Activated CD4-positive, alpha-beta T cell treated with anti-CD3 and anti-CD28 coated beads for 4 hours (primary cell): ENCODE results near the gene SCT.

ENCODE experiments used
- DNase-seq, 2 donors: peaks; one replicate each; pipeline ENCODE4 v3.0.0-alpha.2; 2020

Gene SCT

DNA sequence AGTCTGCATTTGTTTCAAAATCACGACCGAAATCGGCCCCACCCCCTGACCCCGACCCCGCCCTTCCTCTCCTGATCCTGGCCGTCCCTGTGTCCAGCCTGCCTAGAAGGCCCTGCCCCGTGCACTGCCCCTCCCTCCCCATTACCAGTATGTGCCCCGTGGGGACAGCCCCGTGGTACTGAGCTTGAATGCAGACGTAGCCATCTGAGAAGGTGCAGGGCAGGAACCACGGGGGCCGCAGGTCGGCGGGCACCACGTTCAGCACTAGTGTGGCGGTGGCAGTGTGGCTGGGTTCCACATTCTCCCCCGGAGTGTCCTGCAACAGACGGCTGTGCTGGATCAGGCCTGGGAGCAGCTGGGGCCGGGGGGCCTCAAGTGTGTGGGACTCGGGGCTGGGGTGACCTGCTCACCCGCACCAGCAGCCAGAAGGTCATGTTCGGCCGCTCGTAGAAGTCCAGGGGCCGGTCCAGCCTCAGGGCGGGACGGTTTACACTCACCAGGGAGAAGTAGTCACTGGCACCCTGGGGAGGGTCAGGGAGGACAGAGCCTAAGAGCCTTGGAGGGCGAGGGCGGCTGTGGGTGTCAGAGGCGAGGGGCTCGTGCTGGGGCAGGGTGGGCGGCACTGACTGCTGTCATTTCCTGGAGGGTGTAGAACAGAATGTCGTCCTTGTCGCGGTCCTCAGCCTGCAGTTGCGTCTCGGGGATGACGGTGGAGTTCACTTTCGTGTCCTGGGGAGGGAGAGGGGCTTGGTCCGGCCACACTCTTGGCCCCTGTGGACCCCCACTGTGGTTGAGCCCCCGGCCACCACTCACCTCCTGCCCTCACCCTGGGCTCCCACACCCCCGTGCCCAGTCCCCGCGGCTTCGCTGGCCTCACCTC lies 5.8 kb downstream of the SCT start:
- no peak for DNase-seq

DNA sequence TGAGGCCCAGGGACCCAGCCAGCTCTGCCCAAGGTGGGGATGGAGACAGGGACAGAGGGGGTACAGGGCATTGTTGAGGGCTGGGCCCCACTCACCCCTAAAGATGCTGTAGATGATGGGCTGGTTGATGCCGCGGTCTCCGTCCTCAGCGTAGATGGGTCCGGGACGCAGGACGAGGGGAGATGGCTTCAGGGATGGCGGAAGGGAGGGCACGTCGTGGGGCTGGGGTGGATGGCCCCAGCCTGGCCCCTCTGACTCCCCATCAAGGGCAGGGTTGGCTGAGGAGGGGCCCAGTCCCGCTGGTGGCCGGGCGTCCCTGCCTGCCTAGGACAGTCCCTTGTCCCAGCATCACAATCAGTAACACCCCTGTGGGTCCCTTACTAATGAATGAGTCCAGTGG lies 6.8 kb downstream of the SCT start:
- no peak for DNase-seq

DNA sequence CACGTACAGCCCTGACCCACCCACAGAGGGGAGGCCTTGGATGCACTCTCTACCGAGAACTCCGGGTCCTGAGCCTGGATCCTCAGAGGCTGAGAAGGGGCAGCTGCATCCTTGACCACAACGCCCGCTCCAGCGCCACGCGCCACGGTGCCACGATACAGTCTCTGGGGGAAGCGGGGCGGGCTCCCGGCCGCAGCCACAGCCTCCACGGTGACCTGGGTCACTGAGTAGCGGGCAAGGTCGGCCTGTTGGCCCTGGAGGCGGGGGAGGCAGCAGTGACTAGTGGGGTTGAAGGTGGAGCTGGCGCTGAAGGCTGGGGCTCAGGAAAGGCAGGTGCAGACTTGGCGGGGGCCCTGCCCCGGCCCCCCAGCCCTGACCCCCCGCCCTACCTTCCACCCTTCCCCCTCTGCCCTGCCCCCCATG lies 7.3 kb downstream of the SCT start:
- DNase-seq, result no peak

DNA sequence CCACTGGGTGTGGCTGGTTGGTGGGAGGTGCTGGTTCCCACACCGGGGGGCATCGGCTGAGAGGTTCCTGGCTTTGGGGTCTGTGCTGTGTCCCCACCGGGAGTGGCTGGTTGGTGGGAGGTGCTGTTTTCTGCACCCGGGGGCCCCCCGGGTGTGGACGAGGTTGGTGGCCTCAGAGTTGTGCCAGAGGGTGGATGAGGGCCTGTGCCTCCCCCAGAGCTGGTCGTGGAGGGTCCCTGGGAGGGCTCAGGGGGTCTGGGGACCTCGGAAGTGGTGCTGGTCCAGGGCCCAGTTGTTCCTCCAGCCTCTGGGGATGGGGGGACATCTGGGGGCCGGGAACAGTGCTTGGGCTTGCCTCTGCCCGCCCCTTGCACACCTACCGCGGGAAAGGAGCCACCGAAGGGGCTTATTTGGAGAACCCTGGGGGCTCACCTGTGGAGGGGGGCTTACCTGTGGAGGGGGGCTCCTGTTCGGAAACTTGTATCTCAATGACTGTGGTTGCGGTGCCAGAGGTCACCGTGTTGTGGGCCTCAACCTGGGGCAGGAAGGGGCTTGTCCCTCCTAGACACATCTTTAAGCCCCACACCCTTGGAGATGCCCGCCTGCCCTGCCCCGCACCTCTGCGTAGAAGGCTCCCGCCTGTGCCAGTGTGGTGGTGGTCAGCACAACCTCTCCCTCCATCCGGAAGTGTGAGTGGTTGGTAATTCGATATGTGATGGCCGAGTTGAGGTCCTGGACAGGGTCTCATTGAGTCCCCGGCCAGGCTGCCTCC lies 7.9 kb downstream of the SCT start:
- no peak for DNase-seq

DNA sequence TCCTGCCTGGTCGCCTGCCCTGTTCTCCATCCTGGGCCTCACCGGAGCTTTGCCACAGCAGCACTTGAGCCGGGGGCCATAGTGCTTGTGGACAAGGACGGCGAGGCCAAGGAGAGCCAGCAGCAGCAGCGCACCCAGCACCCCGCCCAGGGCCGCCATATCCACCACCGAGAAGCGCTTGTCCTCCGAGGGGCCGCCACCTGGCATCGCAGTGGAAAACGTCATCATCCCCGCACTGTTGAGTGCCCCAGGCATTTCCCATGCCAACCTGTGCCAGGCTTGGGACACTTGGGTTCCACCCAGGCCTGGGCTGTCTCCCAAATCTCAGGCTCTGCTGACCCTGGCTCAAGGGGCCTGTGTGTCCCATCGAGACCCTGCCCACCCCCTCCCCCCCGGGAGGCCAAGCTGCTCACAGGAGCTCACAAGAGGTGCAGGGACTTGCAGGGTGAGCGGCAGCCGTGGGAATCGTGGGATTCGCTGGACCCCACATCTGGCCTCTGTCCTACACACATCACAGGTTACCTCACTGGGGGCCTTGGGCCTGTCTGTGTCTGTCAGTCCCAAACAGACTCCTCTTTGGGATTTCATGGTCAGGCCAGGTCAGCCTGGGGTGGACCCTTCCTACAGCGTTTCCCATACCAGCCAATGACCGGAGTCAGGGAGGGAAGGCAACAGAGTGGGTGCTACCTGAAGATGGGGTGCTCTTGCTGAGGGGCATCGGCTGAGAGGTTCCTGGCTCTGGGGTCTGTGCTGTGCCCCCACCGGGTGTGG lies 8.9 kb downstream of the SCT start:
- DNase-seq, result no peak

DNA sequence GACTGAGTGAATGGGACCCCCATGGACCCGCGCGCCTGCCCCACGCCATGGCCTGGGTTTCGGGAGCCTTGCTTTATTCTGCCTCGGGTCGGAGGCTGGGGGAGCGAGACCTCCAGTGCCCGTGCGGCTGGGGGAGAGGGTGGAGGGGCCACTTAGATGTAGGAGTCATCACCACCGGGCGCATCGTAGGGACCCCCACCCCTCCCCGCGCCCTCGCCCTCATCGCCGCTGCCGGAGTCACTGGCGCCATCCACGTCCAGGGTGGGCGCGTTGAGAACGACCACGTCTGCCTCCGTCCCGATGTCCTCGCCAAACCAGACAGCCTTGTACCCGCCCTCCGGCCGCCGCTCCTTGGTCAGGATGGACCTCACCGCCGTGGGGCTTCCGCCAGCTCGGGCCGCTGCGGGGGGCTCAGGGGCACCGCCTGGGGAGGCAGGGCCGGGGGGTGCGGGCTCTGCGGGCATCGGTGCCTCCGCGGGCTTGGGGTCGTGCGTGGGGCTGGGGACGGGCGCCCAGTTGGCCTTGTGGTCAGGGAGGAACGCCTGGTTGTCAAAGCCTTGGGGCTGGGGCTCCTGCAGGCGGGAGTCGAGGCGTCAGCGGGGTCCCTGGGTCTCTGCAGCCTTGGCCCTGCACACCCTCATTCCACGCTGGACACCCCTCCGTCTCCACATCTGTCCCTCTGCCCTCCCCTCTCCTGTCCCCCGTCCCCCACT lies 9.6 kb downstream of the SCT start:
- DNase-seq, result no peak

DNA sequence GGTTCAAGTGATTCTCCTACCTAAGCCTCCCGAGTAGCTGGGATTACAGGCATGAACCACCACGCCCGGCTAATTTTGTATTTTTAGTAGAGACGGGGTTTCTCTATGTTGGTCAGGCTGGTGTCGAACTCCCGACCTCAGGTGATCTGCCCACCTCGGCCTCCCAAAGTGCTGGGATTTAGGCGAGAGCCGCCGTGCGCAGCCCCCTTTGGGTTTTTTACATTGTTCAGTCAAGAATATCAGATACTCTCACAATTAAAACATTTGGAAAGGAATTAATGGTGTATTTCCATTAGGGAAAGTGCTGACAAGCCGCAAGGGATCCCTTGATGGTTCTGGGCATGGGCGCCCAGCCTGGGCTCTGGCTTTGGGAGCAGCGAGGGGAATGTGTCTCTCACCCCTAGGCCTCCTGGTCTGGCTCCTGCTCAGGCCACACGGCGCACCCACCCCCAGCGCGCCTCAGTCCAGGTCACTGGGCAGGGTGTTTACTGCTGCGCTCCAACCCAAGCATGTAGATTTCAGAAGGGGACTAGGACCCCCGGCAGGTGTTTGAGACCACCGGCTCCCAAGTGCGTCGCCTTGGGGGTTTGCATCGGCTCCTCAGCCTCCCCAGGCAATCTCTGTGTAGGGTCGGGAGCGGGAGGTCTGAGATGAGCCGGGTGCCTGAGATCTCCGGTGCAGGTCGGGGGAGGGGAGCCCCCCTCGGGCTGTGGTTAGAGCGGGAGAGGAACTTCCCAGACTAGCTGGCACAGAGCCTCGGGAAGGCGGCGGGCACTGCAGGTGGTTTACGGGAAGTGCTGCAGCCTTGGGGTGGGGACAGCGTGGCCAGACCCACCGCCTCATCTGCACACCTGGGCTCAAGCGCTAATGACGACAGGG lies 10.4 kb downstream of the SCT start:
- DNase-seq, result no peak

DNA sequence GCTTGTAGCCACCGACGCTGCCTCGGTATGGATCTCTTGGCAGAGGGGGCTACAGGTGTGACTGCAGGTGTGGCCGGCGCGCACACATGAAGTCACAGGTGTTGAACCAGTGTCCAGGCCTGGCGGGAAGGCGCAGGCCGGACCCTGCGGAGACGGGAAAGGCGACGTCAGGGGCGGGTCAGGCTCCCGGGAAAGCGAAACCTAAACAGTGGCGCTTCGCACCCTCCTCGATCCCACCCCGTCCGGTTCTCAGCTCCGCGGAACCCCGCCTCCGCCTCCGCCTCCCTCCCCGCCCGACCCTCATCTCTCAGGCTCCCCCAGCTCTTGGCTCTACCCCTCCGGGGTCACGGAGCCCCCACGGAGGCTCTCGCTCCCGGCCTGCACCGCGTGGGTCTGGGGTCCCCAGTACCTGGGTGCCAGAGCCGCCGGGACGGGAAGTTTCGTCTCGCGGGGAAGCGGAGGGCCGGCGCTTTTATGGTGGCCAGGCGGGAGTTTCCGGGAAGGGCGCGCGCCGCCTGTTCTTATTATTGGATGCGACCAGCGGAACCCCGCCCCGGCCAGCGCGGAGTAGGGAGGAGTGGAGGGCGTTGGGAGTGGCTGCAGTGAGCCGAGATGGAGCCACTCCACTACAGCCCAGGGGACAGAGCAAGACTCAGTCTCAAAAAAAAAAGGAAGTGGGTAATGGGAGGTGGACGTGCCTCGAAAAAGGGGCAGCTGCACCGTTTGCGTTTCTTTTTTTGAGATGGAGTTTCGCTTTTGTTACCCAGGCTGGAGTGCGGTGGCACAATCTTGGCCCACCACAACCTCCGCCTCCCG lies 11.3 kb downstream of the SCT start, which contains the start of gene IRF7:
IRF7 (minus strand) TSS at position 447 of the 816 bp plus-strand sequence. CDS start 586 bp downstream, outside the sequence.
- DNase-seq, result peak; percentile 80 to 84

DNA sequence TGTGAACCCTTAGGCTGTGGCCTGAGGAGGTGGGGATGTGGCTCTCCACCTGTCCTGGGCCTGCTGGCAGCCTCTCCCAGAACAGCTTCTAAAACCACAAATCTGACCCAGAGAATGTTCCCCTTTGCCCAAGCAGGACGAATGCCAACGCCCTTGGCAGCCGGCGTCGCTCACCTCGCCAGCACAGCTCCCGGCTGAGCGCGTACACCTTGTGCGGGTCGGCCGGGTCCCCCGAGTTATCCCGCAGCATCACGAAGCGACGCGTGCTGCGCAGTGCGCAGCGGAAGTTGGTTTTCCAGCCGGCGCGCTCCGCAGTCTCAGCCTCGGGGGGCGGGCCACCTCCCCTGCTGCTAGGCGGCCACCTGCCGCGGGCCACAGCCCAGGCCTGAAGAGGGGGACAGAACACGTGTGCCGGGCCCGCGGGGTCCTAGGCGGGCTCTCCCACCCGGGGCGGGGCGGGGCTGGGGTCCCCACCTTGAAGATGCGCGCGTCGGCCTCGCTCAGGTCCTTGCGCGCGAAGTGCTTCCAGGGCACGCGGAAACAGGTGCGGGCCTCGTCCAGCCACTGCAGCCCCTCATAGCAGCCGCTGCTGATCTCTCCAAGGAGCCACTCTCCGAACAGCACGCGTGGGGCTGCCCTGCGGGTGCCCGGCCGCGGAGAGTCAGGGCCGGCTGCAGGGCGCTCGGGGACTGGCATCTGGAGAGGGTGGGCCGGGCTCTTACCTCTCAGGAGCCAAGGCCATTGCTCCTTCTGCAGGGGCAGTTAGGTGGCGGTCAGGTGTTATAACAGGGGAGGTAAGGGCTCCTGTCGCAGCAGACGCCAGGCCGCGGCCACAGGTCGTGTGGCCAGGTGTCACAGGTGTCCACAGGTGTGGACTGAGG lies 12.1 kb downstream of the SCT start:
- DNase-seq, result no peak

DNA sequence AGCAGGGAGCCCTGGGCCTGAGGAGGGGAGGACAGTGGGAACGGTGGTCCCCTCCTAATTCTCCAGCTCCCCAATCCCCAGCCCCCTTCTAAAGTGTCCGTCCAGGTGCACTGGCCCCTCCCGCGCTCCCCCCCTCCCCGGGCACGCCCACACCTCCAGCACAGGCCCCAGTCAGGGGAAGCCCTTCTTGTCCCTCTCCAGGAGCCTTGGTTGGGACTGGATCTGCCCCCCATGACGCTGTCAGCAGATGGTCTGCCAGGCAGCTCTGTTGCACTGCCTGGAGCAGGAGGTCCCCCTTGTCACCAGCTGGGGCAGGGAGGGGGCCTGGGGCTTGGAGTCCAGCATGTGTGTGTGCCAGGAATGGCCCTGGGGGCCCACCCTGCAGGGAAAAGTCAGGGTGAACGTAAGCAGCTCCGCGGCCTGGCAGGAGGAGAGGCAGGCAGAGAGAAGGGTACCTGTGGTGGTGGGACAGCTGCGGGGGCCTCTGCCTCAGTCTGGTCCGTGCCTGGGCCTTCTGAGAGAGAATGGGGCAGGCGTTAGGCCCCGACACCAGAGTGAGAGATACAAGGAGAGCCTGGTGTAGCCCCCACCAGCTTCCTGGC lies 12.9 kb downstream of the SCT start:
- DNase-seq, result no peak

DNA sequence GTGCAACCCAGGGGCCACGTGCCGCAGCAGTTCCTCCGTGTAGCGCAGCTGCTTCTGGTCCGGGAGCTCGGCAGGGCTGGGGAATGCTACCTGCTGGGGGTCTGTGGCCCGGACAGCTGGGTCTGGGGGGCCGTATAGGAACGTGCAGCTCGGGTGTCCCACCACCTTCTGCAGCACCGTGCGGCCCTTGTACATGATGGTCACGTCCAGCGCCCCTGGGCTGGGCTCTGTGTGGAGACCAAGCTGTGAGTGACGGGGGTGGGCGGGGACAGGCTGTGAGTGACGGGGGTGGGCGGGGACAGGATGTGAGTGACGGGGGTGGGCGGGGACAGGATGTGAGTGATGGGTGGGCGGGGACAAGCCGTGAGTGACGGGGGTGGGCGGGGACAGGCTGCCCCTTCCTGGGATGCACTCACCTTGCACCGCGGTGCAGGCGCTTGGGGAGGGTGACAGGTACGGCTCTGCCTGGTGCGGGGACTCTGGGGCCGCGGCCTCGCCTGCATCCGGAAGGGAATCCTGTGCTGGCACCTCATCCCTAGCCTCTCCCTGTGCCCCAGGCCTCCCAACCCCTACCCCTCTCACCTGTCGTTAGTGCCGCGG lies 13.5 kb downstream of the SCT start:
- DNase-seq, result peak; percentile 93

DNA sequence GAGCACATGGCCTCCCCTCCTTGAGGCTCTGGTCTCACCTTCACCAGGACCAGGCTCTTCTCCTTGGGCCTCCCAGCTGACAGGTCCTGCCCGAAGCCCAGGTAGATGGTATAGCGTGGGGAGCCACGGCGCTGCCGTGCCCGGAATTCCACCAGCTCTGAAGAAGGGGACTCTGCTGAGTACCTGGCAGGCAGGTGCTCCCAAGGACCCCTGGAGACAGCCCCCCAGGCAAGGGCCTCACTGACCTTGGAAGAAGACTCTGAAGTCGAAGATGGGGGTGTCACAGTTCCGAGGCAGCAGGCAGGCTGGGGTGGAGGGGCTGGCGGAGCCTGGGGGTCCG lies 14.1 kb downstream of the SCT start:
- no peak for DNase-seq

DNA sequence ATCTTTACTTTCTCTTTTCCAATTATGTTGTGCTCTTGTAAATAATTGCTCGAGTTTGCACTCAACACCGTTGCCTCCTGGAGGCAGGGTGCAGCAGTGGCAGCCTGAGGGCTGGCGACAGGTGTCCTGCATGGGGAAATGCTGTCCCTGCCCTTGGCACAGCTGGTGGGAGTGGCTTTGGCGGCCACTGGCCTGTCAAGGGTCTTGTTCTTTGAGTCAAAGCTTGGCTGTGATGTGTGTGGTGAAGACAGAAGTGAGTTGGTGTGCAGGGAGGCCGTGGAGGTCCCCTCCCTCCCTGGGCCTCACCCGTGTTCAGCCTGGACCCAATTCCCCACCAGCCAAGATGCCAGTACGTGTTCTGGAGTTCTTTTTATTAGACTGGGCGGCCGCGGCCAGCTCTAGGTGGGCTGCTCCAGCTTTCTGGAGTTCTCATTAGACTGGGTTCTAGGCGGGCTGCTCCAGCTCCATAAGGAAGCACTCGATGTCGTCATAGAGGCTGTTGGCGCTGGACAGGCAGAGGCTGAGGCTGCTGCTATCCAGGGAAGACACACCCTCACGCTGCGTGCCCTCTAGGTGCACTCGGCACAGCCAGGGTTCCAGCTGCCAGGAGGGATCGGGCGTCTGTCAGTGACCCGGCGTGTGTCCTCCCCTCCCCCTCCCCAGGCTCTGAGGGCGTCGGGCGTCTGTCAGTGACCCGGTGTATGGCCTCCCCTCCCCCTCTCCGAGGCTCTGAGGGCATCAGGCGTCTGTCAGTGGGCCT lies 14.6 kb downstream of the SCT start:
- no peak for DNase-seq

DNA sequence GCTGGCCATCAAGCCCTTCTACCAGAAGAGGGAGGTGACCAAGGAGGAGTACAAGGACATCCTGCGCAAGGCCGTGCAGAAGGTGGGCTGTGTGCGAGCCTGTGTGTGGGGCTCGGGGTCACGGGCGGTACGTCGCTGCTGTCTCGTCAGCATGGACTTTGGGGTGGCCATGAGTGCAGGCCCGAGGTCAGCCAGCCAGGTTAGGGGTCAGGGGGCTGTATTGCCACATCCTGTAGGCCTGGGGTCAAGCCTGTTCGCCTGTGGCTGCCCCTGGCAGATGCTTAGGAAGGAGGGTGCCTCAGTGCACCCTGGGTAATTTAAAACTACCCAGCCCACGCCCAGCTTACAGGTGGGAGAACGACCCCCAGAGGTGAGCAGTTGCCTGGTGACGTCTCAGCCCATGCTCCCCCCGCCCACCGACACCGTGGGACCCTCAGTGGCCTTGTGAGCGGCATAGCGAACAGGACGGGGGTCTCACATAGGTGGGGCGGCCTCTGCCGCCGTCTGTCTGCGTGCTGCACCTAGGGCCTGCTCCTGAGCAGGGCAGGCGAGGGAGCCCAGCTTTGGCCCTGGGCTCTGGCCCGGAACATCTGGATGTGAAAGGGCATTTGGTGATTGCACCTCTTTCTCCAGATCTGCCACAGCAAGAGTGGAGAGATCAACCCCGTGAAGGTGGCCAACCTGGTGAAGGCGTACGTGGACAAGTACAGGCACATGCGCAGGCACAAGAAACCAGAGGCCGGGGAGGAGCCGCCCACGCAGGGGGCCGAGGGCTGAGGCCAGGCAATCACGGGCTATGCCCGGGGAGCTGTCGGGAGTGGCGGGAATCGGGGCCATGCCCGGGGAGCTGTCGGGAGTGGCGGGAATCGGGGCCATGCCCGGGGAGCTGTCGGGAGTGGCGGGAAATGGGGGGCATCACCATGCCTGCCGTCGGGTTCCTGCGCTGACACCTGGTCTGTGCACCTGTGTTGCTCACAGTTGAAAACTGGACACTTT lies 15.7 kb downstream of the SCT start:
- DNase-seq, result no peak

DNA sequence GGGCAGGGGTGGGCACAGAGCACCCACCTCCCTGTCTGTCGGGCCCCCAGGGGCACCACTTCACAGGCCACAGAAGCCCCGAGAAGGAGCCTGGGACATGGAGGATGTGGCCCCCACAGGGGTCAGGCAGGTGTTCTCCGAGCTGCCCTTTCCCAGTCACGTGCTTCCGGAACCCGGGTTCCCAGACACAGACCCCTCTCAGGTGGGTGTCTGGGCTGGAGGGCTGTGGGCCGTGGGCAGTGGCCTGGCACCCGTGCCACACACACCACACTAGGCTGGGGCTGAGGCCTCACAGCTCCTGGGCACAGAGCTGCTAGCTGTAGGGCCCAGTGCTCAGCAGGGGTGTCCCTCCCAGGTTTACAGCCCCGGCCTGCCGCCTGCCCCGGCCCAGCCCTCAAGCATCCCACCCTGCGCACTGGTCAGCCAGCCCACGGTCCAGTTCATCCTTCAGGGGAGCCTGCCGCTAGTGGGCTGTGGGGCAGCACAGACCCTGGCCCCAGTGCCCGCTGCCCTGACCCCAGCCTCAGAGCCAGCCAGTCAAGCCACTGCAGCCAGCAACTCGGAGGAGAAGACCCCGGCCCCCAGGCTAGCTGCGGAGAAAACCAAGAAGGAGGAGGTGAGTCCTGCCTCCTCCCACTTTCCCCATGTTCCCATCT lies 16.7 kb downstream of the SCT start:
- DNase-seq, result no peak

DNA sequence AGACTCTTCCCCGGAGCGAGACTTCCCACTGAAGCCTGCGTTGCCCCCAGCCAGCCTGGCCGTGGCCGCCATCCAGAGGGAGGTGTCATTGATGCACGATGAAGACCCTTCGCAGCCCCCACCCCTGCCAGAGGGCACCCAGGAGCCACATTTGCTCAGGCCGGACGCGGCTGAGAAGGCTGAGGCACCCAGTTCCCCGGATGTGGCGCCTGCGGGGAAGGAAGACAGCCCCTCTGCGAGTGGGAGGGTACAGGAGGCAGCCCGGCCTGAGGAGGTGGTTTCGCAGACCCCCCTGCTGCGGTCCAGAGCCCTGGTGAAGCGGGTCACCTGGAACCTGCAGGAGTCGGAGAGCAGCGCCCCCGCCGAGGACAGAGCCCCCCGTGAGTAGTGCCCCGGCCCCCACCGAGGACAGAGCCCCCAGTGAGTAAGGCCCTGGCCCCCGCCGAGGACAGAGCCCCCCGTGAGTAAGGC lies 17.6 kb downstream of the SCT start:
- DNase-seq, result no peak
